Activated CD4-positive, alpha-beta T cell treated with anti-CD3 and anti-CD28 coated beads for 1 hour (primary cell): ENCODE measurements around the gene WDR75.
"Not testable (repeated sequence)": the region's sequence is repeated elsewhere in the genome, so short reads cannot be mapped to it uniquely, and the experiment has no call there.

Experiments used
- DNase-seq: peaks from one replicate; pipeline ENCODE4 v3.0.0-alpha.2; 2020

WDR75 gene

DNA sequence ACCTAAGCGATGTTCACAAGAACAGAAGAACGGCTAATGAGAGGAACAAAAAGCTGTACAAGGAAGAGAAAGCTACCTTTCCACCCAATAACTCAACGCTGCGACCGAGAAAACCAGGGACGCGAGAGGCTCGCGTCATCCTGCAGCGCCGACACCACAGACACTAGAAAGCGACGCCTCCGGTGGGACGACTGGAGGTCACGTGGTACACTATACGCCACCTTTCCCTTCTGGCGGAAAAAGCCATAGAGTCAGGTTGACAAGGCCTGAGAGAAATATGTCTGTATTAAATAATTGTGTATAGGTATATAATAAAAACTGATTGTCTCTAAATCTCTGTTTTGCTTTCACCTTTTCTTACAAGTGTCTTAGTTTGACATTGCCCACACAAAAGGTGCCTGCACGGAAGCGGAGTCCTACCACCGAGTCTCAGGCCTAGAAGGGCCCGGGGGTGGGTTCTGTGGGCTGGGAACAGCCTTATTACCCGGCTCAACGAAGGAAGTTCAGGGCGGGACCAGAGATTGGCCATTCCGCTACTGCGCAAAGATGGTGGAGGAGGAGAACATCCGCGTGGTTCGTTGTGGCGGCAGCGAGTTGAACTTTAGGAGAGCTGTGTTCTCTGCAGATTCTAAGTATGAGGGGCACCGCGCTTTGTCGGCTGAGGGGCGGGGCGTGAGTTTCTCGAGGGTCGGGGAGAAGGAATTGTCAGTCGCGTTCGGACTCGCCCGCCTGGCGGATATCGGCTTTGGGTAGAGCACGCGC lies at the start of gene WDR75:
Gene WDR75, plus strand, starts transcription at position 528 of the 762 bp plus-strand sequence. Its CDS starts 19 bp downstream, at position 547.
- DNase-seq = peak; percentile 85

DNA sequence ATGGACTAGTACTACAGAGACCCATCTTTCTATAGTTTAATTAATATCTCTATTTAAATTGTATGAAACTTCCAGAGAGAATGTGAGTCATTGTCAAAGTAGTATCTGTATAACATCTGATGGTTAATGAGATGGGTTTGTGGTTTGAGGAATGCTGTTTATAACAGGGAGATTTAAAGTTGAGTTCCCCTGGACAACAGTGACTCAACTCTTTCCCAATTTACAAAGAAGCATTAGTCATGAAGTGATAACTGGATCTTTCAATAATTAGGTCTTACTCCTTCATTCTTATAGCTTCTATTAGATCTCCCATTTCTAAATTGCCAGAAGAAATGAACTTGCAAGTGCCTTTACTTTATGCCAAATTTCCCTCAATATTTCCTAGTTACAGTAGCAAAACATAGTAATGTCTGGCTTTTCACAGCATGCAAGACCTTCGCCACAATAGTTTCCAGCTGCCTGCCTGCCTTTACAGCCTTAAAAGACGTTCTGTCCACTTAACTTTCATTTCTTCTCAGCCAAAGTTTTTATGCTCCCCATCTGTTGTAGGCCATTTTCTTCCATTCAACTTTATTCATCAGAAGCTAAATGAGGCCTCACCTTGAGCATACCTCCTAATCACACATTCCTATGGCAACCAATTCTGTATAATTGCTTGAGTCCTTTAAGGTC lies 47.7 kb upstream of the WDR75 start:
- no peak for DNase-seq

DNA sequence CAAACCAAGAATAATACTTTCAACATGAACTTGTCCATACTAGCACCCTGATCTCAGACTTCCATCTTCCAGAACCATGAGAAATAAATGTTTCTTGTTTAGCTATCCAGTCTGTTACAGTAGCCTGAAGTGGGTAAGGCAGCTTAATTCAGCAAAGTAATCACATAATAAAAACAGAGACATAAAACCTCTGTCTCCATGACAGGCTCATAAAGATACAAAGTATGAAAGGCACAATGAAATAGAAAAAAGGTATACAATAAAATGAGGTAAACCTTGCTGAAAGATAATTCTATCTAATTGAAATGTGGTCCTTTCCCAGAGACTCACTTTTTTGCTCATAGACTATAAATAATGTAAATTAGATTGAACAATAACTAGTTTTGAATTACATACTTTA lies 46.7 kb upstream of the WDR75 start:
- no peak for DNase-seq

DNA sequence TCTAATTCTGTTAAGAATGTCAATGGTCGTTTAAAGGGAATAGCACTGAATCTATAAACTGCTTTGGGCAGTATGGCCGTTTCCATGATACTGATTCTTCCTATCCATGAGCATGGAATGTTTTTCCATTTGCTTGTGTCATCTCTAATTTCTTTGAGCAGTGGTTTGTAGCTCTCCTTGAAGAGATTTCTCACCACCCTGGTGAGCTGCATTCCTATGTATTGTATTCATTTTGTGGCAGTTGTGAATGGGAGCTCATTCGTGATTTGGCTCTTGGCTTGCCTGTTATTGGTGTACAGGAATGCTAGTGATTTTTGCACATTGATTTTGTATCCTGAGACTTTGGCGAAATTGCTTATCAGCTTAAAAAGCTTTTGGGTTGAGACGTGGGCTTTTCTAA lies 38.3 kb upstream of the WDR75 start:
- no peak for DNase-seq

DNA sequence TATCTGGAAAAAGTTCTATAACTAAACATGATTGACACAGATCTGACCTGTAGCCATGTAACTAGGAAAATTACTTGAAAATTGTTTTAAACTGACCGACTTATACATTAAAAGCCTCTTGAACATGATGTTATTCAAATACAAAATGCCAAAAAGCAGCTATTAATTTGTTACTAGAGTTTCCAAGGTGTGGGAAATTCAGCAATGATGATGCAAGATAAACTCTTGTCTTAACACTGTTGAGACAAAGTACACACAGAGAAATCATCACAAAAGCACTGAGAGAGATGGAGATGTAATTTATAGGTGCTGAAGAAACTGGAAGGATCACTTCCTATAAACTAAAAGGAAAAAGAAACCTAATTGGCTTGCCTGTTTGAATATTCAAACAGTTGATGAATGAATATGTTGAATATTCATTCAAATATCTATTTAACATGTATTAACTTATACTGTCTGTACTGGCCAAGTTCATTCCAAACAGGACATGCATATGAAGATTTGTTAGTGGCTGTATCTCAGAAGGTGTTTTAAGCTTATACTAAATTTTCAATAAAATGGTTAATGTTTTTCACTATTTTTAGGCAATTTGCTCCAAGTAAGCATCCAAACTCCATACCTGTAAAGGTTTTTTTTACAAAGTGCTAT lies 34.6 kb upstream of the WDR75 start:
- DNase-seq = no peak

DNA sequence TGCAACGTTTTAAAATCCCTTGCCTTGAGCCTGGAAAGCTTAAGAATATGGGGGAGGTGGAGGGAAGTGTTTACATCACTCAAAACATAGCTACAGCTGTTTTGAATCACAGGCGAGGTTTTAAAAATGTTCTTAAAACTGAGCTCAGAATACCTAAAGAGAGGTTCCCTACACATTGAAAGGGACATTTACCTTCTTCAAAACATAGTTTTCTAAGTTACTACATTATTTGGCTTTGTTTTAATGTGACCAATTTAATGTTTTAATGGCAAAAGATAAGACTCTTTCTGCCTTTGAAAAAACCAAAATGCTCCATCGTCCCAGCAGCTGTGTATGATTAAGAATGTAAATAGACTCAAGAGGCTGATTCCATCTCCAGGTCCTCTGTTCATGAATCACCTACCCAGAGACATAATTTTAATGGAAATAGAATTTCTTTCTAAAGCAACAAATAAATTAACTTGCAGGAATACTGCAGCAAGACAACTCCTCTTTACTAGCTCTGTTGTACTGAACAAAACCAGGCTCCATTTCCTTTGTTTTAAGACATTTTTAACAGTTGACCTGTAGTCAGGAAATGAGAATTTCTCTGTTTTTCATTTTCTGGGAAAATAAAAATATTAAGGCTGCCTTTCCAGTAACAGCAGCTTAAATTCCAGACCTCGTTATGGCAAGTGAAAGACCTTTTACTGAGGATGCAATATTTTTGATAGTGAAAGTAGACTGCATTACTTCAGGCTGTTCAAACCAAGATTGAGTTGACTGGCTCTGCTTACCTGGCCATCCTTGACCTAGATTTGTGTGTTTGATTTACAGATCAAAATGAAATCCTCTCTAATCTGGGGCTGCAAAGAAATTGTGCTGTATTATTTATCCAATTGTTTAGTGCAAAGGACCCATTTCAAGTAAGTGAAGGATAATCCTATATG lies 33.7 kb upstream of the WDR75 start:
- no peak for DNase-seq

DNA sequence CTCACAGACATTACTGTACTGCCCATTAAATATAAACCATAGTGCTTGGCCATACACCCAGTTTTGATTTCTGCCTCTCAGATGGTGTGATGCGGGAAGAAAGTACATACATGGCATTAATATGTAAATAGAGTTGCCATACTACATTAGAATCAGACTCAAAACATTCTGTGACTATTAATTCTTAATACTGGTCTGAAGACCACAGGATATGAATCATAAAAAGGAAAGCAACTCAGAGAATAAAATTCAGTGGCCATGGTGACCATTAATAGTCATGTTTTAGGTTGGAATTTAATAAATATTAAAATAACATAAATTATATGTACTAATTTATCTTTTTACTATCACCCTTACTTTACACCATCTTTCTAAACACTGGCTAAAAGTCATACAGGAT lies 33.0 kb upstream of the WDR75 start:
- DNase-seq = no peak

DNA sequence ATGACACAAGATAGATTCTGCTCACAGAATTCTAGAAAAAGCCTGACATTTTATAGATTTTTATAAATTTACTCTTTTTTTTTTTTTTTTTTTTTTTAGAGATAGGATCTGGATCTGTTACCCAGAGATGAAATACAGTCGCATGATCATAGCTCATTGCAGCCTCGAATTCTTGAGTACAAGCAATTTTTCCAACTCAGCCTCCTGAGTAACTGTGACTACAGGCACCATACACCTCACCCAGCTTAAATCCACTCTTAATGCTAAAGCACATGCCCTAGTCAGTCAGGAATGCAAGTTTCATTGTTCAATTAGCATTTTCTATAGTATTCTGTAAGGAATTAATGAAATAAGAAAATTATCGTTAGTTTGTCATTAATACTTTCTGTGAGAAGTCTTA lies 32.1 kb upstream of the WDR75 start:
- no peak for DNase-seq

DNA sequence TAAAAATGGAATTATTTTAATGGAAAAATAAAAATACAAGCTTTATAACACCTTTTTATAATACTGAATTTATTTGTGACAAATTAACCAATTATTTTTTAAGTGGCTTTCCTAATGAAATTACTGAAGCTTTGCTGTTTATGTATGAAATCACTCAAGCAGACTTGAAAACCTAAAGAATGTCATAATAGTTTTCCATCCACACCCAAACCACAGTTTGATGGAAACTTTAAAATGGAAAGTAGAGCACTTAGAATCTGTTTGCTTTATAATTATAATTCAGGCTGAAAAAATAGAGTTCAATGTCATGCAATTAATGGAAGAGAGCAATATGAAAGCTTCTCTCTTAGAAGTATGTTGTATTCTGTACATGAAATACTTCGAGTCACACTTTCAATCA lies 31.6 kb upstream of the WDR75 start:
- no peak for DNase-seq

DNA sequence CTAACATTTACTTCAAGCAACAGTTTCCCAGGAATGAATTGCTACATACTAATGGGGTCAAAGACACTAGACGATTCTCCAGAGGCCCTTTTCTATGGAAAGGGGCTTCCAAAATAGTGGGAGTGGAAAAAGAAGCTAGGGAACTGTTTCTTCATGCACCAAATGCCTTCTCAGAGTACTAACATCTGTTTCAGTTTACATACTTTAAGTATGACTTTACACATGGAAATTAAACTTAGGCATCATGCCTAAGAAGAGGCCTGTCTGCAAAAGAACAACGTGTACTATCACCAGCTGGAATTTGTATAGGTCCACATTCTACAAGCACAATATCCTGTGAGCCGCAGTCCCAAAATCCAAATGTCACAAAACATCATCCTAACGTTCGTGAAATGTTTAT lies 29.4 kb upstream of the WDR75 start:
- no peak for DNase-seq

DNA sequence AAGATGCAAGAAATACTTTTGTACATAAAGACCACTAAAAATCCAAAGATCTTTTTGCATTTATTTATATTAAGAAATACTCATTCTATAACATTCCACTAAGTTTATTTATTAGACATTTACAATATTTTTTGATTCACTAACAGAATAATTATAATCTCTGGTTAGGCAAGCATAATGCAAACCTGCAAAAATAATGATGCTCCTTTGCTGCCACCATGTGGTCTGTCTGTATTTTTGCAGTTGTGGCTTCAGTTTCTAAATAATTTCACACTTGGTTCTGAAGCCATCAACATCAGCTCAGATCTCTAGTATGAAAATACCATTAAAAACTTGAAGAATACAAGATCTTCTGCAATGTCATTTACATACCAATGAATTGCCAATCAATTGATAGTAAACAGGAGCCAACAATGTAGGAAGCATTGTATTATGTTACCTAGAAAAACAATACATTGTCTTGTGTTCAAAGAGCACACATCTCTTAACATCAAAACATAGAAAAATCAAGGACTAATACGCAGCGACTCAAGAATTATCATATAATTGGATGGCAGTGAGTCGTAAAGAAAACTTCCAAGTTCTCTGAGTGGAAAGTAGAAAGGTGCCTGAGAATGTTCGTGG lies 28.8 kb upstream of the WDR75 start:
- peak; percentile 12 for DNase-seq

DNA sequence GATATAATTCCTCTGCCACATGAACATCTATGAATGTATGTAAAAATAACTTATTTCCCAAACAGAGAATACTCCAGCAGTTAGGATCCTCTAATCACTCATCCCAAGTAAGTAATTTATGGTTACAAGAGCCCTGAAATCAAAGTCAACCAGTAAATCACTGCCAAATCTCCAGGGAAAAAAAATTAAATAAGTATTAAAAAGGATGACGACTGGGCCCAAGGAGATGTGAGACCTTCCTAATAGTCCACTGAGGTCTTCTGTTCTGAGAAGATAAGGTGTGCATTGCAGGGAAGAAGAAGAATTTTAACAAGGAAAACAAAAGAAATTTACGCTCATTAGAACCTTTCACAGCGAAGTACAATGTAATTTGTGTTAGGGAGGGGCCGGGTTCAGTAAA lies 28.0 kb upstream of the WDR75 start:
- DNase-seq = no peak

DNA sequence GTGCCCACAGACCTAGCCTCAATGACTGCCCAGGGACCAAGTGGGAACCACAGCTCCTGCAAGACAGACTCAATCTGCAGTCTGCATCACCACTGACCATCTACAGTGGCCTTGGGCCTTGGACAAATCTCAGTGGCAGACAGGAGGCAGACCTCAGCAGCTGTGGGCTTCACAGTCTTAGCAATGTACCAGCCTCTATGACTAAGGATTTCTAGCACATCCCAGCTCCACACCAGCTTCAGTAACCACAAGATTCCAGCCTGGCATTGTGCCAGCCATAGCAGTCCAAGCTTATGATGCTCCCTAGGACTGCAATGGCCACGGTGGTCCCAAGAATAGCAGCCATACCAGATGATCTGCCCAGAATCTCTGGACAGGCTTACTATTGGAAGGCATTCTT lies 19.6 kb upstream of the WDR75 start:
- no peak for DNase-seq

DNA sequence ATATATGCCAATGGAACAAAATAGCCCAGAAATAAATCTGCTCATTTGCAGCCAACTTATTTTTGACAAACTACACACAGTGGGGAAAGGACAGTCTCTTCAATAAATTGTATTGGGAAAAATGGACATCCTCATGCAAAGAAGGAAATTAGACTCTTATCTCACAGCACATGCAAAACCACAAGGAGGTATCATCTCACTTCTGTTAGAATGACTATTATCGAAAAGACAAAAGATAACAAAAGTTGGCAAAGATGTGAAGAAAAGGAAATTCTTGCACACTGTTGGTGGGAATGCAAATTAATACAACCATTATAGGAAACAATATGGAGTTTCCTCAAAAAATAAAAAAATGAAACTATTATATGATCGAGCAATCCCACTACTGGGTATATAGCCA lies 16.3 kb upstream of the WDR75 start:
- DNase-seq = no peak

DNA sequence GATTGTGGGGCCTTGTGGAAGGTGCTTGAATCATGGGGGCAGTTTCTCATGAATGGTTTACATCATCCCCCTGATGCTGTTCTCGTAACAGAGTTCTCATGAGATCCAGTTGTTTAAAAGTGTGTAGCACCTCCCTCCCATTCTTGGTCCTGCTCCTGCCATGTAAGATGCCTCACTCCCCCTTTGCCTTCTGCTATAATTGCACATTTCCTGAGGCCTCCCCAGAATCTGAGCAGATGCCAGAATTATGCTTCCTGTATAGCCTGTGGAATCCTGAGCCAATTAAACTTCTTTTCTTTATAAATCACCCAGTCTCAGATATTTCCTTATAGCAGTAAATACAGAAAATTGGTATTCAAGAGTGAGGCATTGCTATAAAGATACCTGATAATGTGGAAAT lies 15.6 kb upstream of the WDR75 start:
- no peak for DNase-seq

DNA sequence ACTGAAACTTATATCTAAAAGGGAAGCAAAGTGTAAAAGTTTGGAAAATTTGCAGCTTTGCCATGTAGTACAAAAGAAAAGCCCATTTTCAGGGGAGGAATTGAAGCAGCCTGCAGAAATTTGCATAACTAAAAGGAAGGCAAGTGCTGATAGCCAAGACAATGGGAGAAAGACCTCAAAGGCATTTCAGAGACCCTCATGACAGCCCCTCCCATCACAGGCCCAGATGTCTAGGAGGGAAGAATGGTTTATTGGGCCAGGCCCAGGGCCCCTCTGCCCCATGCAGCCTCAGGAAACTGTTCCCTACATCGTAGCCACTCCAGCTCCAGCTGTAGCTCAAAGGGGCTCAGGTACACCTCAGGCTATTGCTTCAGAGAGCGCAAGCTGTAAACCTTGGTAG lies 14.4 kb upstream of the WDR75 start:
- DNase-seq = no peak

DNA sequence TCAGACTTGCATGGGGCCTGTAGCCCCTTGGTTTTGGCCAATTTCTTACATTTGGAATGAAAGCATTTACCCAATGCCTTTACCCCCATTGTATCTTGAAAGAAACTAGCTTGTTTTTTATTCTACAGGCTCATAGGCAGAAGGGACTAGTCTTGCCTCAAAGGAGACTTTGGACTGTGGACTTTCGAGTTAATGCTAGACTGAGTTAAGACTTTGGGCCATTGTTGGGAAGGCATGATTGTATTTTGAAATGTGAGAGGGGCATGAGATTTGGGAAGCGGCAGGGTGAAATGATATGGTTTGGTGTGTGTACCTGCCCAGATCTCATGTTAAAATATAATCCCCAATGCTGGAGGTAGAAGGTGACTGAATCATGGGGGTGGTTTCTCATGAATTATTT lies 13.4 kb upstream of the WDR75 start:
- DNase-seq = no peak

DNA sequence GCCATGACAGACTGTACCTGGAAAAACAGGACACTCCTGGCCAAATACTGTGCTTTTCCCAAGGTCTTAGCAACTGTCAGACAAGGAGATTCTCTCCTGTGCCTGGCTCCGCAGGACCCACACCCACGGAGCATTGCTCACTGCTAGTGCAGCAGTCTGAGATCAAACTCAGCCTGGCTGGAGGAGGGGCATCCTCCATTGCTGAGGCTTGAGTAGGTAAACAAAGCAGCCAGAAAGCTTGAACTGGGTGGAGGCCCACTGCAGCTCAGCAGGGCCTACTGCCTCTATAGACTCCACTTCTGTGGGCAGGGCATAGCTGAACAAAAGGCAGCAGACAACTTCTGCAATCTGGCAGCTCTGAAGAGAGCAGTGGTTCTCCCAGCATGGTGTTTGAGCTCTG lies 10.8 kb upstream of the WDR75 start:
- DNase-seq = not testable (repeated sequence)

DNA sequence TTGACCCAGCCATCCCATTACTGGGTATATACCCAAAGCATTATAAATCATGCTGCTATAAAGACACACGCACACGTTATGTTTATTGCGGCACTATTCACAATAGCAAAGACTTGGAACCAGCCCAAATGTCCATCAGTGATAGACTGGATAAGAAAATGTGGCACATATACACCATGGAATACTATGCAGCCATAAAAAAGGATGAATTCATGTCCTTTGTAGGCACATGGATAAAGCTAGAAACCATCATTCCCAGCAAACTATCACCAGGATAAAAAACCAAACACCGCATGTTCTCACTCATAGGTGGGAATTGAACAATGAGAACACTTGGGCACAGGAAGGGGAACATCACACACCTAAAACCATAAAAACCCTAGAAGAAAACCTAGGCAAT lies 5.5 kb upstream of the WDR75 start:
- DNase-seq = not testable (repeated sequence)

DNA sequence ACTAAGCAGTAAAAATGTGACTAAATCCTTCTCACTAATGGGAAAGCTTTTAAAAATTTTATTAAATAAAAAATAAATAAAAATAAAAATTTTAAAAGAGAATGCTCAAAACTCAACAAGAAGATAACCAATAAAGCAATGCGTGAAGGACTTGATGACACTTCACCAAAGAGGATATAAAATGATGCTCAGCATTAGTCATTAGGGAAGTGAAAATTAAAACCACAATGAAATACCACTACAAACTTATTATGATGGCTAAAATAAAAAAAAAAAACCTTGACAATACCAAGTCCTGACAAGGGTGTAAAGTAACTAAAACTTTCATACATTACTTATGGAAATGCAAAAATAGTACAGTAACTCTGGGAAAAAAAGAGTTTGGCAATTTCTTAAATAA lies 3.3 kb upstream of the WDR75 start:
- DNase-seq = no peak

DNA sequence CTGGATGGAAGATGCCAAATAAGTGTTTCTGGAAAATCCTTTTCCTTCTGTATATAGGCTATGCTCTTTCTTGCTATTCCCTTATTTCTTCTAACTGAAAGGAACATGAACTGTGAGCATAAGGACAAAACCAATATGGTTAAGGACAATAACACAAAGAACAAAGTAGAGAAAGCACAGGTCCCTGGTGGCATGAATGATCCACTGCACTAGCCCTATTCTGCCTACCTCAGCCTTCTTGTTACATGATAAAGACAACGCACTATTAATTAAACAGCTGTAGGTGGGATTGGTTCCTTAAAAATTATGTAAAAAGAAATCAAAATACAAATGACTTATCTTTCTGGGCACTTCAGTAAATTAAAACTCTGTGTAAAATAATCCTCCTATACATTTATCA lies 1.9 kb upstream of the WDR75 start:
- DNase-seq = no peak

DNA sequence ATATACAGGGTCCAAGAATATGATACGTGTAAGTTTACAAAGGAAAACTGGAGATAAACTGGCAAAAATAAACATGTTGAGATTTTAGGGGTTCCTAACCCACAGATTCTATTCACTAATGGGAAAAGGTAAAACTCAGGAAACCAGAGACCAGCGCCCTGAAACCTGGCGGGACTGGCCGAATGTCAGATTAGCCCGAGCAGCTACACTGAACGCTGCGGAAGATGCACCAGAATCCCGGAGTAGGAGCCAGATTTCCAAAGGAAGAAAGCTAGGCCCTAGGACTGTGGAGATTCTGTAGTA lies 679 bp upstream of the WDR75 start:
- DNase-seq = no peak

DNA sequence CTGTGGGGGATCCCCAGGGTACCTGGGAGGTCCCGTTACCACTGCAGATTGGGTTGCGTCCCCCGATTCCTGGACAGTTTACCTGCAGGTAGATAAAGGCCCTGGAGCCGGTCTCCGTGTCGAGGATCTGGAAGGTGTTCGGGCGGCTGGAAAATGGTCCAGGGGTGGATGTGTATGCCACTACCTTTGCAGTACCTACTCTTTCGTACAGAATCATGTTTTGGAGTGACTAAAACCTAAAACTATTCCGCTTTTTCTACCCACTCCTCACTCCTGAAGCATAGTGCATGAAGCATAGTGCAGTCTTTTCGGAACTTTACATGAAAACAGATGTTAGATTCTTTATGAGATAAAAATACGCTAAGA lies 418 bp downstream of the WDR75 start:
- DNase-seq = no peak
